HG03442 (cell line): Measurements from ENCODE around the gene CTRB2.

Source experiments
- ATAC-seq: cut with Tn5 transposase; IDR thresholded peaks from one replicate; pipeline ENCODE4 v1.9.1; 2021; ENCODE audit warnings: mild to moderate bottlenecking, moderate library complexity; ENCODE audit not compliant: unreplicated experiment

The CTRB2 gene

DNA sequence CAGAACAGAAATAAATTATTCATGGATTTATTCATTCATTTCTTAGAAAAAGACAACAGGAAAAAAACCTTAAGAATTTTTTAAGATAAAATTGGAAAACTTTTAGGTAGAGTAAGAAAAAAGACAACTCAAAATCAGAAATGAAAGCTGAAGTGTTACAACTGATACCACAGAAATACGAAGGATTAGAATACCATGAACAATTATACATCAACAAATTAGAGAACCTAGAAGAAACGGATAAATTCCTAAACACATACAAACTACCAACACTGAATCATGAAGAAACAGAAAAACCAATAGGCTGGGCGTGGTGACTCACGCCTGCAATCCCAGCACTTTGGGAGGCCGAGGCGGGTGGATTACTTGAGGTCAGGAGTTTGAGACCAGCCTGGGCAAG, 27.8 kb downstream of the CTRB2 start:
- ATAC-seq = no peak

DNA sequence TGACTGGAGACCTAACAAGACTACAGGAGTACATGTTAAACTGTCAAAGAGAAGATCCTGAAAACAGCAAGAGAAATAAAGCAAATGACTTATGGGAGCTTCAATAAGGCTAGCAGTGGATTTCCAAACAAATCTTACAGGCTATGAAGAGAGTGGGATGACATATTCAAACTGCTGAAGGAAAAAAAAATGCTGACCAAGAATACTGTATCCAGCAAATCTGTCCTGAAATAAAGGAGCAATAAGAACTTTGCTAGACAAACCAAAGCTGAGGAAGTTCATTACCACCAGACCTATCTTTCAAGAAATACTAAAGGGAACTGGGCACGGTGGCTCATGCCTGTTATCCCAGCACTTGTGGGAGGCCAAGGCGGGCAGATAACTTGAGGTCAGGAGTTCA, 30.0 kb downstream of the CTRB2 start:
- no peak for ATAC-seq

DNA sequence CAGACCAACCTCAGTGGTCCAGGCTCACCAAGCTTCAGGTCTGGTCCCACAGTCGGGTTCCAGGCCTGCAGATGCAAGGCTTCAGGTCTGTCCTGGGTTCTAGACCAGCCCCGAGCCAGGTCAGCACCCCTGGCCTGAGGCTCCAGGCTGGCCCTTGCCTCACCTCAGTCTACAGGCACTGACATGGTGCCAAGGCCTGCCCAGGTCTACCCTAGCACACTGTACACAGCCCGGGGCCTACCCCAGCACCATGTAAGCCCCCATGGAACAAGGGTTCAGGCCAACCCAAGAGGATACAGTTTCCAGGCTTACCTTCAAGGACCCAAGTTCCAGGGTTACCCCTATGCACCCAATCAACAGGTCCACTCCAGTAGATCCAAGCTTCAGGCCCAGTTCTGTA, 31.9 kb downstream of the CTRB2 start:
- ATAC-seq = no peak

DNA sequence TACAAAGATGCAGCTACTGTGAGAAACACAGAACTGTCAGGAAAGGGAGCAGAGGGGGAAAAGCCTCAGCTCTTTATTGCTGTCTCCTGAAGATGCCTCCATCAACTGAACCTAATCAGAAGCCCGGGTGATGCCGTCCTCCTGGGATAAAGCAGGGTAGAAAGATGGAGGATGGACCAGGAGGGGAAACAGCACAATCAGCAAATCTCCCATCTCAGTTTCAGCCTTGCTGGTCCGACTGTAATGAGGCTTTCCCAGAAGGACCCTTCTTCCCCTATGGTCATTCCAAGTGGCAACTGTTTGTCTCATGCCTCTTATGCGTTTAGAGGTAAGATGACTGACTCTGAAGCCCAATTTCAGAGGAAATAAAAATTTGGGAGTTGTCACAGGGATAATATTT, 34.4 kb downstream of the CTRB2 start:
- ATAC-seq = no peak

DNA sequence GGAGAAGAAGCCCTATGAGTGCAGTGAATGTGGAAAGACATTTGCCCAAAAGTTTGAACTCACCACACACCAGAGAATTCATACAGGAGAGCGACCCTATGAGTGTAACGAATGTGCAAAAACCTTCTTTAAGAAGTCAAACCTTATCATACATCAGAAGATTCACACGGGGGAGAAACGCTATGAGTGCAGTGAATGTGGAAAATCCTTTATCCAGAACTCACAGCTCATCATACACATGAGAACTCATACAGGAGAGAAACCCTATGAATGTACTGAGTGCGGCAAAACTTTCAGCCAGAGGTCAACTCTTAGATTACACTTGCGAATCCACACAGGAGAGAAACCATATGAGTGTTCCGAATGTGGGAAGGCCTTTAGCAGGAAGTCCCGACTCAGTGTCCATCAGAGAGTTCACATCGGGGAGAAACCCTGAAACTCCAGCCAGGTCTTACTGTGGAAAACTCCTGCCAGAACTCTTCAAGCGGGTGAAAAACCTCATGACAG, 37.0 kb downstream of the CTRB2 start:
- ATAC-seq = no peak

DNA sequence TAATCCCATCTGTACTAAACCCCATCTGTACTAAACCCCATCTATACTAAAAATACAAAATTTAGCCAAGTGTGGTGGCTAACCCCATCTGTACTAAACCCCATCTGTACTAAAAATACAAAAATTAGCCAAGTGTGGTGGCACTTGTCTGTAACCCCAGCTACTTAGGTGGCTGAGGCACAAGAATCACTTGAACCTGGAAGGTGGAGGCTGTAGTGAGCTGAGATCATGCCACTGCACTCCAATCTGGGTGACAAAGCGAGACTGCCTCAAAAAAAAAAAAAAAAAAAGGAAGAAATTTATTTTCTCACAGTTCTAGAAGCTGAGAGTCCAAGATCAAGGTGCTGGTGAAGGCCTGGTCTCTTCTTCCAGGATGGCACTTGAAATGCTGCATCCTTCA, 46.6 kb downstream of the CTRB2 start:
- ATAC-seq = no peak
